ENCODE data around the gene HOXA7.

DNA sequence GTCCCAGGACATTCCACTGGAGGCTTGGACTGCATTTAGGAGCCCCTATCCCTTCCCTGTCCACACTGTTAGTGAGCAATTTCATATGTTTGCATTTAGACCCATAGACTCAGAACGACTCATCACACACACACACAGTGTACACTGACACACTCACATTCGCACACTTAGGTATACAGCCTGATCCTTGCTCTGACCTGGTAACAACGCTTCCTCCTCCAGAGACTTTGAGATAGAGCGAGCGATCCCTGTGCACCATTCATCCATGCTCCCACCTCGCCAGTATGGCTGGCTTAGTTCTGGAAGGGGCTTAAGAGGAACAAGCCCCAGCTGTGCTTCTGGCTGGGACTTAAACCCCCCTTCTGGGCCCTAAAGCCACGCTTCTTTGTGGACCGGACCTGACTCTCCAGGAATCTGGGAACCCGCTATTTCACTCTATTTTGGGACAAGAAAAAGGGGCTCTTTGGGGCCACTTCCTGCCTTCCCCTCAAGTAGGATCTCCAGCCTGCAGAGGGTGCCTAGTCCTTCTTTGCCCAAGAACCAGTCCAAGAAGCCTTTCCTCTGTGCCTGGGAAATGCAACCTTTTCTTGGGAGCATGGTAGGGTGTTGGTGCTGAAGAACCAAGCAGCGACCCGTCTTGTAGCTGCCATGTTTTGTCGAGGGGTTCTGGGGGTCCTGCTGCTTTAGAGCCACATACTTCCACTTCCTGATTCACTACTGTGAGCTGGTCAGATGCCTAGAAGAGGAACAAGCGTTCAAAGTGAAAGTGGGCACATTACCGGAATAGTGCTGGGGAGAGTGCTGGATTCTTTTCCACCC is 44.5 kb upstream of the HOXA7 start:
- TF ChIP-seq REST (IDR thresholded peaks at IDR 0.05; ENCODE audit: low read depth, low read length) (no peak), SIN3A (IDR thresholded peaks at IDR 0.05; ENCODE audit: borderline replicate concordance, low read depth, low read length) (no peak), EZH2phosphoT487 (IDR thresholded peaks at IDR 0.05; ENCODE audit: borderline replicate concordance, low read depth) (no peak), CTCF (IDR thresholded peaks at IDR 0.05) (no peak), EP300 (IDR thresholded peaks at IDR 0.05; ENCODE audit: borderline replicate concordance in 1 of 2, low read depth in 1 of 2, low read length in 1 of 2) (no peak), NFIC (IDR thresholded peaks at IDR 0.05; ENCODE audit: borderline replicate concordance) (no peak), MAX (IDR thresholded peaks at IDR 0.05; ENCODE audit: low read depth) (no peak), RCOR1 (IDR thresholded peaks at IDR 0.05; ENCODE audit: low read length) (no peak), RFX5 (IDR thresholded peaks at IDR 0.05; ENCODE audit: low read length) (no peak)

Measured in SK-N-SH (cell line).